ENCODE results near the gene CYP27A1.
"Not testable (repeated sequence)": the region's sequence is repeated elsewhere in the genome, so short reads cannot be mapped to it uniquely, and the experiment has no call there.

CYP27A1 gene

GRCh38 chr2:218831378-218831990 lies 49.5 kb downstream of the CYP27A1 start, which contains the start of gene PRKAG3:
Gene PRKAG3 (minus strand): TSS chr2:218831803.
- DNase-seq (ENCODE audit: low read depth, low spot score): no peak

DNA sequence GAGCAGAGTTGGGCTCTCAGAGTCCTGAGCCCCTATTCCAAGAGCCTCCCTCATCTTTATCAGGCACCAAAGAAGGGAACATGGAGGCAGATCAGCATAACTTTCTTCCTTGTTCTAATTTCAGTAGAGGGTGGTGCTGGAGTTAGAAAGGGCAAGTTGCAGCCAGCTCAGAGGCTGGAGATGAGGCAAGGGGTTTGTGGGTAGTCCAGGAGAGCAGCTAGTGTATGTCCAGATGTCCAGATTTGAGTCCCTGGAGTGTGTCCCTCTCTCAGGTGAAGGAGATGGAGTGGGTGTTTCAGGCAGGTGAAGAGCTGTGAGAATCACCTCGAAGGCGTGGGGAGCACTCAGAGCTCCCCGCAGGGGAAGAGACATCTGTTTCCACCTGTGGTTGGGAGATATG lies 50.1 kb downstream of the CYP27A1 start:
- no peak for DNase-seq (ENCODE audit: low read depth, low spot score)

DNA sequence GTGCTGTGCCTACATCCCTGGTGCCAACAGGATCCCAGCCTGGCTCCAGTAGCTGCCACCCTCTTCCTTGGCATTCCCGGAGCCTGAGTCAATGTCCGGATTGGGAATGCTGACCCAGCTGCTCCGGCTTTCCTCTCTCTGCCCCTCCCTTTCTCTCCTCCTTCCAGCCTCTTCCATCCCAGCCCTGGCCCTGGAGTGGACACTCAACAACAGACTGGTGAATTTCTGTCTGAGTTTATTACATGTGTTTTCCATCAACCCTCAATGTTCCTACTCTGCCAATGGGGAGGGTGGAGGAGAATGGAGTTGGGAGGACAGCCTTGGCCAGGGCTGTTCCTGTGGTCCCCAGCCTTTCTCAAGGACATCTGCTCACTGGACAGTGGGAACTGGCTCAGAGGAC lies 50.6 kb downstream of the CYP27A1 start:
- DNase-seq (ENCODE audit: low read depth, low spot score): no peak

DNA sequence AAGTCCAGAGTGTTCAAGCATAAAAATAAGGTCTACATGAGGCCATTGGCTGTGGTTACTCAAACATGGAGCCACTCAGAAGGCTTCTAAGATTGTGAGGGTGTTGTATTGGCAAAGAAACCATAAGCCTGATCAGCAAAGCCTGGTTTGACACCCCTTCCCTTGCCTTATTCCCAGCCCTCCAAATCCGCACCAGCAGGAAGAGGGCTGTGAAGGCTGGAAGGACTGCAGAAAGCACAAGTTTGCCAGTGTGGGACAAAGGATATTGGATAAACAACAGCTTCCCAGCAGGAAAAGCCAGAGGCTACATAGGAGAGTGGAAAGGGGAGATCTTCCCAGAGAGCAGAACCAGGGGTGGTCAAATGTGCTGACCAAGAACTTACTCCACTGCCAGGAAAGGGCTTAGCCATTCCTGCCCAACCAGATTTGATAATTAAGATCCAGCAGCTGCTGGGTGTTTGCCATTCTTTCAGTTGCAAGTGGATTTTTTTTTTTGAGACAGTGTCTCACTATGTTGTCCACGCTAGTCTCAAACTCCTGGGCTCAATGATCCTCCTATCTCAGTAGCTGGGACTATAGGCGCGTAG lies 51.2 kb downstream of the CYP27A1 start:
- DNase-seq (ENCODE audit: low read depth, low spot score): no peak

GRCh38 chr2:218834685-218835084 lies 52.7 kb downstream of the CYP27A1 start:
- DNase-seq (ENCODE audit: low read depth, low spot score): no peak

DNA sequence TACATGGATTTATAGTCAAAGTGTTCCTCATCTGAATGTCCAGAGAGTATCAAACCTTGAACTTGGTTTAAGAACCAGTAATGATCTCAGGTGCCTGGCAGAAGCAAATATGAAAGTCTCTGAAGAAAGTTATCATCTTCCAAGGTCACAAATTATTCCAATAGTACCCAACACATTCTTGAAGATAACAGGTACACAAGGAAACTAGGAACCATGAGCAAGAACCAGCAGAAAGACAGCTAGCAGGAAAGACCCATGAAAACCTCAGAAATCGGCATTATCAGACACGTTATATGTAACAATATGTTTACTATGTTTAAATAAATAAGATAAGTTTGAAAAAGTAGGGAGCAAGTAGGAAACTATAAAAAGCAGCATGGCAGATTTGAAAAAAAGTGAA lies 55.5 kb downstream of the CYP27A1 start:
- DNase-seq (ENCODE audit: low read depth, low spot score): no peak

DNA sequence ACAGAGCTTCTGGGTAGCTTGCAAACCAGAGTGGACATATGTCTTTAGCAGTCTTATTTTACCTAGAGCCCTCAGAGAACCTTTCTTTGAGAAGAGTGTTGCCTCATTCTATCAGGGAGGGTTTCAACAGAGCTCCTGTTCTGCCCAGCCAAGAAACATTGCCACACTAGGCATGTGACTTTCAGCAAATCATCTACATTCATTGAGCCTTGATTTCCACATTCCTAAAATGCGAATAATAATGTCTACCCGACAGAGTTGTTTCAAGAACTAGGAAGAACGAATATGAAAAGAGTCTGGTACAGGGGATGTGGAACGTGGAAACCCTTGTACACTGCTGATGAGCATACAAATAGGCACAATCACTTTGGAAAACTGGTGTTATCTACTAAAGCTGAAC lies 57.5 kb downstream of the CYP27A1 start:
- no peak for DNase-seq (ENCODE audit: low read depth, low spot score)

DNA sequence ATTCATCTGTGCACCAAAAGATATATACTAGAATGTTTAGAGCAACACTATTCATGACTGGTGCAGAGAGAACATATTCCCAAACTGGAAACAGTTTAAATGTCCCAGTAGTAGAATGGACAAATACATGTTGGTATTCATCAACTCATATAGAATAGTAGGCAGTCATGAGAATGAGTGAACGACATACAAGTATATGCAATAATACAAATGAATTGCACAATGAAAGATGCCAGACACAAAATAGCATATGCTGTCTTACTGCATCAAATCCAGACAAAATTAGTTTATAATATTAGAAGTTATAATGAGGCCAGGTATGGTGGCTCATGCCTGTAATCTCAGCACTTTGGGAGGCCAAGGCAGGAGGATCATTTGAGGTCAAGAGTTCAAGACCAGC lies 57.9 kb downstream of the CYP27A1 start:
- DNase-seq (ENCODE audit: low read depth, low spot score): no peak

GRCh38 chr2:218844334-218844733 lies 62.4 kb downstream of the CYP27A1 start:
- not testable (repeated sequence) for DNase-seq (ENCODE audit: low read depth, low spot score)

DNA sequence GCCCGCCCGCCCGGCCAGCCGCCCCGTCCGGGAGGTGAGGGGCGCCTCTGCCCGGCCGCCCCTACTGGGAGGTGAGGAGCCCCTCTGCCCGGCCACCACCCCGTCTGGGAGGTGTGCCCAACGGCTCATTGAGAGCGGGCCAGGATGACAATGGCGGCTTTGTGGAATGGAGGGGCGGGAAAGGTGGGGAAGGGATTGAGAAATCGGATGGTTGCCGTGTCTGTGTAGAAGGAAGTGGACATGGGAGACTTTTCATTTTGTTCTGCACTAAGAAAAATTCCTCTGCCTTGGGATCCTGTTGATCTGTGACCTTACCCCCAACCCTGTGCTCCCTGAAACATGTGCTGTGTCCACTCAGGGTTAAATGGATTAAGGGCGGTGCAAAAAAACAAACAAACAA lies 65.0 kb downstream of the CYP27A1 start:
- not testable (repeated sequence) for DNase-seq (ENCODE audit: low read depth, low spot score)

- DNase-seq (ENCODE audit: low read depth, low spot score): no peak
Measured at GRCh38 chr2:218849721-218850120, 67.8 kb downstream of the CYP27A1 start.

DNA sequence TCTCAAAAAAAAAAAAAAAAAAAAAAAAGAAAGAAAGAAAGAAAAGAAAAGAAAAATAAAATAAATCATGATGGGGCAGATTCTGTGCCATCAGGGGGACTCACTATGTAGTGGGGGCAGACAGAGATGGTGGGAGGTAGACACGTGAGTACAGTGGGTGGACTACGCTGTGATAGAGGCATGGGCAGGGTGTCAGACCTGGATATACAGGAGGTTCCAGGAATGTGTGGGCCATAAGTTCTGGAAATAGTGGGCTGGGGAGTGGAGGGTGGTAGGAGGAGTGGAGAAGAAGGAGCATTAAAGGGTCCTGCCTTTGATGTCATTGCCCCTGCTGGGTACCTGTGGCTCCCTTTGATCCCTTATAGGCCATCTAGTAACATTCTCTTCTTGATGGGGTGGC lies 68.8 kb downstream of the CYP27A1 start:
- no peak for DNase-seq (ENCODE audit: low read depth, low spot score)

GRCh38 chr2:218851286-218851685 lies 69.3 kb downstream of the CYP27A1 start:
- no peak for DNase-seq (ENCODE audit: low read depth, low spot score)

DNA sequence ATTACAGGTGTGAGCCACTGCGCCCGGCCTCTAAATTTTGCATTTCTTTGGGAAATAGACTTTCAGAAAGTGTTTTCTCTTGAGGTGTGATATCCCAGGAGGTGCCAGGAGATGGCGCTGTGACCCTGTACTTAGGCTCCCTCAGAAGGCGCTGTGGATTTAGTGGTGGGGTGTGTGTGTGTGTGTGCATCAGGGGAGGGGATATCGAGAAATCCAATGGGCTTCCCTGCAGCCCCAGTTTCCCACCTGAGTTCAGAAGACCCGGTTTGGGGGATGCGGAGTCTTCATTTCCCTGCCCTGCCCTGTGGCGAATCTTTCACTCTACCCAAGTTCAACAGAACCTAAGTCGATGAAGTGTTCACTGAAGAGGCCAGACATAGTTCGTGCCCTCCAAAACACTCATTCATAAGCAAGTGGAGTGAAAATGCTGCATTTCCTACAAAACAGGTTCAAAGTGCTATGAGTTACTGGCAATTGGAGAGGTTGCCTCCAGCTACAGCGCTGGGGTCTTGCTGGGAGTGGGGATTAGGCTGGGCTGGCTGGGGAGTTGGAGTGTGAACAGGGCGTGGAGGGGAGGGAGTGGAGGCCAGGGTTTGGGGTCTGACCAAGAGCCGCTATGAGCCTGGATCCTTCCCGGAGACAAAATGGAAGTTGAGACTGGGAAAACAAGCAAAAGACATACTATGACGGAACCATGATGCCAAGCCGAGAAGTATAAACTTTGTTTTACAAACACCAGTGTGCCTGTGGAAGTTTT lies 71.1 kb downstream of the CYP27A1 start:
- DNase-seq (ENCODE audit: low read depth, low spot score): no peak

DNA sequence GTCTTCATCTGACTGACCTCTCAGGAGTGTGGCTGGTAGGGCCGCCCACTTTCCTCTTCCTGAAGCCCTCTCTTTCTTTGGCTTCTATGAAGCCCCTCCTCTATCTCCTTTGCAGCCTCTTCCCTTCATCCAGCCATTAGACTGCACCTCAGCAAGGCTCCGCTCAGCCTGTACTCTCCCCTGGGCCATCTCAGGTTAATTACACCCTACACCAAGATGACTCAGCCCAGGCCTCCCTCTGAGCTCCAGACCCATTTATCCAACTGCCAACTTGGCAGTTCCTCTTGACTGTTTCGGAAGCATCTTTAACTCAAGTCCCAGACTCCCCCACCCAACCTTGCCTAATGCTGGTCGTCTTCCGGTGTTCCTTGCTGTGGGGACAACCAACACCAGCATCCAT lies 71.8 kb downstream of the CYP27A1 start:
- DNase-seq (ENCODE audit: low read depth, low spot score): no peak

DNA sequence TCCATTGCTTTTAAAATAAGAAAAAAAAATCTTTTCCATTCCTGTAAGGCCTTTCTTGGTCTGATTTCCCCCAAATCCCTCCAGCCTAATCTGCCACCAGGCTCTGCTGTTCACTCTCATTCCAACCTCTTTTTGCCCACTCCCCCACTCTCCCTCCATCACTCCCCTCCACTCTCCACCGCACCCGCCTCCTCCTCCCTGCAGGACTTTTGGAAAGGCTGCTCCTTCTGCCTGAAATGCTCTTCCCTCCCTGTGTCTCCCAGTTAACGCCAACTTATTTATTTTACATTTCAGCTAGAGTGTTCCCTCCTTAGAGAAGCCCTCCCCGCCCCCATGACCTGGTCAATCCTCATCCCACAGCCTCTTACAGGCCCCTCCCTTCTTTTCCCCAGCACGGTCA lies 72.9 kb downstream of the CYP27A1 start:
- no peak for DNase-seq (ENCODE audit: low read depth, low spot score)

DNA sequence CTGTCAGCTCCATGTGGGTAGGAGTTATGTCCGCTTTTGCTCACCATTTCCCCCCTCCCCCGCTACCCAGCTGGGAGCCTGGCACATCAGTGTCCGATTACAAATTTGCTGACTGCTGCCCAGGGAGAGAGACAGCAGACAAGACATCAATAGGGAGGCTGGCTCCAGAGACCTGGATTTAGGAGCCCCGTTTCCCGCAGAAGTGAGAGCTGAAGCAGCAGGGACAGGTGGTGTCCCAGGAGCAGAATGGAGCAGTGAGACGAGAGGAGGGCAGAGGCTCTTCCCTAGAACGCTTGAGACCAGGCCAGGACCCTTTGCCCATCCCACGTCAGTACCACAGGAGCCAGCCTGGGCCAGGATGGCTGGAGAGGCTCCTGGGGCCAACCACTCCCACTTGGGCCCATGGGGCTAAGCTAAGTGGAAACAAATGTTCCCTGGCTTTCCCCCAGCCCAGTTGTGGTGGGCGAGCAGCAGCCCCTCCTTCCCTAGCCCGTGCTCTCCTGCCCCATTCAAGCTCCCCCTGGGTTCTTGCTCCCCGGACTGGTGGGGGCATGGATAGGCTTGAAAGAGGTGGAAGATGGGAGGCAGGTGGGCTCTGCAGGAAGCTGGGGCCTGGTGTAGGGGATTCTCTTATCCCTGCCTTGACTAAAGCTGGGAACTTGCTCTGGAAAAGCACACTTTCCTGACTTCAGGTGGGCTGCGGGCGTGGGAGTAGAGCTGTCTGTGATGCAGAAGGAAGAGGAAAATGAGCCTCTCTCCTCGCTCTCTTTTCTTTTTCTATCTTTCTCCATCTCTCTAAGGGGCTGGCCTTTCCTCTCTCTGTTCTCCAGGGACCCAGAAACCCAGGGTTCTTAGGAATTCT lies 73.6 kb downstream of the CYP27A1 start:
- DNase-seq (ENCODE audit: low read depth, low spot score): no peak

DNA sequence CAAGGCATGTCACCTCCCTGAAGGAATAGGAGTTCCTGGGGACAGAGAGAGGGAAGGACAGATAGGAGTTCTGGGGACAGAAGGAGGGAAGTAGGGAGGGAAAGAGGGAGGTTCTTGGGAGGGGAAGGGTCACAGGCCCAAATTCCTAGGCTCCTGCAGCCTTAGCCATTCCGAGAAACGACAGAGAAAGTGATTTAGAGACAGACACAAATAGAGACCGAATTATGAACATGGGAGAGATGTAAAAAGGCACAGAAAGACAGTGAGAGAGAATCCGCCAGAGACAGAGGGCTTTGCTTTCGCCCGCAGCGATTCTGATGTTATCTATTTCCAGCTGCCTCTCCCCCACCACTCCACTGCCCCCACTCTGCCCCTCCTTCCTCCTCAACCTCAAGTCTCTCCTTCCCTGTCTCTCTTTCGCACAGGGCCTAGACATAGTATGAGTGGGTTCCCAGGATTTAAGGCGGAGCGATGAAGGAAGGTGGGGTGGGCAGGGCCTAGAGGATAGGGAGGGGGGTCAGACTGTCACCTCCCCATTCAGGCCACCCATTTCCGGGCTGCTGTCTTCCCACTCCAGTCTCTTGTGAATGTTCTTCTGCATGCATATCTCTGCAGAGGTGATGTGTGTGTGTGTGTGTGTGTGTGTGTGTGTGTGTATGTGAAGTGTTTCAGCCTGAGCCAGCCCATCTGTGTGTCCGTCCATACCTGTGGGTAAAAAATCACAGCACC lies 74.4 kb downstream of the CYP27A1 start:
- DNase-seq (ENCODE audit: low read depth, low spot score): no peak

DNA sequence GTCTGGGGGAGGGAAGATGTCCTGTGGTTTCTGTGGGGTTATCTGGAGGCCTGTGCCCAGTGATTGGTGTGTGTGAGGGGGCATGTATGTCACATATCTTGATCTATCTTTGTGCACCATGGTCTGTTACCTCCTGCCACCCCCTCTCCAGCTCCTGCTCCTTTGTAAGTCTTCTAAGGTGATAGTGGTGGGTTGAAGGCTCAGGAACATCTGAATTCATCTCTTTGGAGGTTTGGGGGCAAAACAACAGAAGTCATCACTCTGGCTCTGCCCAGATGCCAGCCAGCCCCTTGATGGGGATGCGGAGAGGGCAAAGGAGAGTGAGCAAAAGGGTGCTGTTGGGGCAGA lies 74.9 kb downstream of the CYP27A1 start:
- no peak for DNase-seq (ENCODE audit: low read depth, low spot score)

DNA sequence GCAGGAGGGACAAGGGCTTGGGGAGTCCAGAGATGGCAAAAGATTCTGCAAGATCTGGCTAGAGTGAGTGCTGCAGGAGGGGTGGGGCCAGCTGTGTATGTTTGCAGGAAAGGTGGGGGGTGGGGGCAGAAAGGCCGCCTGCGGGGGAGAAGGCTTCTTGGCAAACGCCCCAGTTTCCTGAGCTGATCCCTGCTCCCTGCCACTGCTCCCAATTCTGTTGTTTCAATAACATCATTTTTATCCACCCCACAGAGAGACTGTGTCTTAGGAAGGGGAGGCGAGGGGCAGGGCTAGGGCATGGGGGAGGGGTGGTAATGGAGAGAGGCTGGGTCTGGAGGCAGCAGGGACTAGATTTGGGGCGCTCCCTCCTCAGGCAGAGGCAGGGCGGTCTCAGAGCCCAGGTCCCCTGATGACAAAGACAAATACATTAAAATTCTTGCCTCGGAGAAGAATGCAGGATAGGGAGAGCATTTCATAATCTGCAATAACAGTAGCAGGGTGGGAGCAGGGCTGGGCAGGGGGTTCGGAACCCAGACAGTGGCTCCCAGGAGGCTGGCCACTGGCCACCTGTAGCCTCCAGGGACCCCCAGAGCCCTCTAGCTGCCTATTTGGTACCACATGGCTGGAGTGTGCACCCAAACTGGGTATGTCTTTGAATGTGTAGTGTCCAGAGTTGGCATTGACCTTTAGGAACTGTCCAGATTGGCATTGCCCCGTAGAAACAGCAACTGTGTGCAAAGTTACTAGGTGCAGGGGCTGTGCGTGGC lies 75.6 kb downstream of the CYP27A1 start:
- DNase-seq (ENCODE audit: low read depth, low spot score): no peak

DNA sequence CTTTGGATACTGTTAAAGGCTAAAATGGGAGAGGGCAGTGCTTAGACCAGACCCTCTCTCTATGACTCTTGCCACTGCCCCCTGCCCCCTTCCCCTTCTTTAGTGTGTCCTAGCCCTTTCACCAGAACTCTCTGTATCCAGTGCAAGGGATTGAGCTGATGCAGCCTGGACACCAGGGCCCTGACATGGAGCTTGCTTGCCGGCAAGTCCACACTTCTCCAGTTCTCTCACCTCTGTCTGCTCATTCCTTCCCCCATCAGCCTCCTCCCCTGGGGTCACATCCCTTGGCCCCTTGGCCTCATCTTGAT lies 76.1 kb downstream of the CYP27A1 start:
- DNase-seq (ENCODE audit: low read depth, low spot score): no peak

All from iPS DF 19.7 (cell line).